Measurements from ENCODE around the gene LIPH. TPM values are rescaled to one million over a fixed set of nuclear protein-coding genes. Genes with fewer than 3 reads are reported as not detected.
A peak's percentile ranks its signal among the peaks of the same experiment; 100 is the strongest.
"Not testable (repeated sequence)": the region's sequence is repeated elsewhere in the genome, so short reads cannot be mapped to it uniquely, and the experiment has no call there.

Gene LIPH
- total RNA-seq, 1 donor from 2014 or later, result 0.07 TPM

DNA sequence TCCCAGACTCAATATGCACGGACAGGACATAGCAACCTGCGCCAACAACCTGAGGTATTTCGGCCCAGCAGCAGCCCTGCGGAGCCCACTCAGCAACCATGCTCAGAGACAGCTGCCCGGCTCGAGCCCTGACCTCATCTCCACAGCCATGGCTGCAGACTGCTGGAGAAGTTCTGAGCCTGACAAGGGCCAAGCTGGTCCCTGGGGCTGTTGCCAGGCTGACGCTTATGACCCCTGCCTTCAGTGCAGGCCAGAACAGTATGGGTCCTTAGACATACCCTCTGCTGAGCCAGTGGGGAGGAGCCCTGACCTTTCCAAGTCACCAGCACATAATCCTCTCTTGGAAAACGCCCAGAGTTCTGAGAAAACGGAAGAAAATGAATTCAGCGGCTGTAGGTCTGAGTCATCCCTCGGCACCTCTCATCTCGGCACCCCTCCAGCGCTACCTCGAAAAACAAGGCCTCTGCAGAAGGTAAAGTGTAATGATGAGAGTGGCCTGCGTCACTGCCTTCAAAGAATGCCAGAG, 79.0 kb downstream of the LIPH start:
- no peak for DNase-seq (ENCODE audit: low spot score in 2 of 2, unreplicated experiment in 2 of 2)
- Mint-ChIP-seq H3K27me3 (ENCODE audit: low read depth) (no peaks in the 10 kb centered on the region), H3K36me3 (peaks cover 40% of the 10 kb centered on the region), H3K4me3 (no peak overlapping the region), H3K4me1 (no peaks in the 10 kb centered on the region), H3K27ac (no peak overlapping the region), H3K9me3 (no peaks in the 10 kb centered on the region)
- TF ChIP-seq, protein P1, sequence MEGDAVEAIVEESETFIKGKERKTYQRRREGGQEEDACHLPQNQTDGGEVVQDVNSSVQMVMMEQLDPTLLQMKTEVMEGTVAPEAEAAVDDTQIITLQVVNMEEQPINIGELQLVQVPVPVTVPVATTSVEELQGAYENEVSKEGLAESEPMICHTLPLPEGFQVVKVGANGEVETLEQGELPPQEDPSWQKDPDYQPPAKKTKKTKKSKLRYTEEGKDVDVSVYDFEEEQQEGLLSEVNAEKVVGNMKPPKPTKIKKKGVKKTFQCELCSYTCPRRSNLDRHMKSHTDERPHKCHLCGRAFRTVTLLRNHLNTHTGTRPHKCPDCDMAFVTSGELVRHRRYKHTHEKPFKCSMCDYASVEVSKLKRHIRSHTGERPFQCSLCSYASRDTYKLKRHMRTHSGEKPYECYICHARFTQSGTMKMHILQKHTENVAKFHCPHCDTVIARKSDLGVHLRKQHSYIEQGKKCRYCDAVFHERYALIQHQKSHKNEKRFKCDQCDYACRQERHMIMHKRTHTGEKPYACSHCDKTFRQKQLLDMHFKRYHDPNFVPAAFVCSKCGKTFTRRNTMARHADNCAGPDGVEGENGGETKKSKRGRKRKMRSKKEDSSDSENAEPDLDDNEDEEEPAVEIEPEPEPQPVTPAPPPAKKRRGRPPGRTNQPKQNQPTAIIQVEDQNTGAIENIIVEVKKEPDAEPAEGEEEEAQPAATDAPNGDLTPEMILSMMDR (IDR thresholded peaks at IDR 0.05; ENCODE audit: unreplicated experiment), result no peak

DNA sequence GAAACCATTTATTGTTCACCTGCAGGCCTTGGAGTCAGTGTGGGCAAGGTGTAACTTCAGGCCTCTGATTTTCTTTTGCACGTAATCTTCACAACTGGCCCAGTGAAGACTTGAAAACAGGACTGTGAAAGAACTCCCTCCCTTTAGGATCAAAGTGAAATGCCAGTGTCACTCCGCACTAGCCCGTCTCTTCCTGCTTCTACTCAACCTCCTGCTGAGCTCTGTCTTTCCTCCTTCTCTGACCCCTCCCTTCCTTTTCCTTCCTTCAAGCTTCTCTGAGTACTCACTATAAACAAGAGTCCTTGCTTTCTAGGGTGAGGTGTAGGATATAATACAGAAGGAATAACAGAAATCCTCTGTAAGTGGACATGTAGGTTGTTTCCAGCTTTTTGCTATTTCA, 82.1 kb downstream of the LIPH start:
- Mint-ChIP-seq H3K9me3 (no peaks in the 10 kb centered on the region), H3K36me3 (peaks cover 53% of the 10 kb centered on the region), H3K27me3 (ENCODE audit: low read depth) (no peaks in the 10 kb centered on the region), H3K27ac (no peak overlapping the region), H3K4me1 (no peaks in the 10 kb centered on the region), H3K4me3 (no peak overlapping the region)
- TF ChIP-seq, protein P1 (IDR thresholded peaks at IDR 0.05; ENCODE audit: unreplicated experiment), result no peak
- no peak for DNase-seq (ENCODE audit: low spot score in 2 of 2, unreplicated experiment in 2 of 2)

DNA sequence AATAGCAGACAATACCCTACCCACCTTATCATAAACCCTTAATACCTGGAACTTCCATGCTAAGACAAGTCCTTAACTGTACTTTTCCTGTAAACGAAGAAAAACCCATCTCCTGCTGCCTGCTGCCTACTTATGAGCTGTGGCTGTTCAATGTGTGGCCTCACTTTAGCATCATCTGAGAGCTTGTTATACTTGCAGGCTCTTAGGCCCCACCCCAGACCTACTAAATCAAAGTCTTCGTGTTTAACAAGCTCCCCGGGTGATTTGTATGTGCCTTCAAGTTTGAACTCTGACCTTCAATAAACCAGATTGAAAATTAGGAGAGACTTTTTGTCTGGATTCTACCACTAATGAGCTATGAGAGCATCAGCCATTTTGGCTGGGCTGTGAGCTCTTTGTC, 82.8 kb downstream of the LIPH start:
- H3K4me3 Mint-ChIP-seq, result no peak overlapping the region
- H3K36me3 Mint-ChIP-seq, result peaks cover 54% of the 10 kb centered on the region
- H3K27ac Mint-ChIP-seq, result no peak overlapping the region
- H3K27me3 Mint-ChIP-seq (ENCODE audit: low read depth), result no peaks in the 10 kb centered on the region
- TF ChIP-seq, protein P1 (IDR thresholded peaks at IDR 0.05; ENCODE audit: unreplicated experiment), result no peak
- H3K9me3 Mint-ChIP-seq, result no peaks in the 10 kb centered on the region
- no peak for DNase-seq (ENCODE audit: low spot score in 2 of 2, unreplicated experiment in 2 of 2)
- no peaks in the 10 kb centered on the region for H3K4me1 Mint-ChIP-seq

DNA sequence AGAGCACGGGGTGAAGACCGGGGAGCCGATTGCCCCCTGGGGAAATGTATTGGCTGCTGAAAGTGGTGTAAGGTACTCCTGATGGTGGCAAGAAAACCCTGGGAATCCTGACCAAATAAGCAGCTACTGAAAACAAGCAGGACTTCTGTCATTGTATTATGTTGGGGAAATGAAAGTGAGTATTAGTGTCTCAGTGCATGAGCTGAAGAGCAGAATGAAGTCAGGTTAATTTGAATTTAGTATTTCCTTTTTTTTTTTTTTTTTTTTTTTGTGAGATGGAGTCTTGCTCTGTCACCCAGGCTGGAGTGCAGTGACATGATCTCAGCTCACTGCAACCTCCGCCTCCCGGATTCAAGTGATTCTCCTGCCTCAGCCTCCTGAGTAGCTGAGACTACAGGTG, 86.3 kb downstream of the LIPH start:
- not testable (repeated sequence) for H3K4me3 Mint-ChIP-seq; H3K27ac Mint-ChIP-seq; DNase-seq (ENCODE audit: low spot score in 2 of 2, unreplicated experiment in 2 of 2); H3K4me1 Mint-ChIP-seq; H3K9me3 Mint-ChIP-seq; H3K27me3 Mint-ChIP-seq (ENCODE audit: low read depth)
- H3K36me3 Mint-ChIP-seq, result peaks cover 51% of the 10 kb centered on the region

DNA sequence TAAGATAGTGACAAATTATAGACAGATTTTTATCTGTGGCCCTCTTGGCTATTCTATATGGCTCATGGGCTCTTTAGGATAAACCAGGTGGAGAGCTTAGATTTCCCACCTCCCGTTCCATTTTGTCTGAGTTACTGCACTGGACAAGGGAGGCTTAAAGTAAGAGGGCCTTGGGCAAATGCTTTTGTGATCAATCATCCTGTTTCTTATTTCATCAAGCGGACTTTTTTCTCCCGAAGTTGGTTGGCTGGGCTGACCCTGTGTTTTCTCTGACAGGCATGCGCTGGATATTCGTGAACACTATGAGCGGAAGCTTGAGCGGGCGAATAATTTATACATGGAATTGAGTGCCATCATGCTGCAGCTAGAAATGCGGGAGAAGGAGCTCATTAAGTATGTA, 86.9 kb downstream of the LIPH start:
- no peak for DNase-seq (ENCODE audit: low spot score in 2 of 2, unreplicated experiment in 2 of 2)
- no peak overlapping the region for H3K4me3 Mint-ChIP-seq
- H3K4me1 Mint-ChIP-seq, result no peaks in the 10 kb centered on the region
- TF ChIP-seq, protein P1 (IDR thresholded peaks at IDR 0.05; ENCODE audit: unreplicated experiment), result no peak
- H3K9me3 Mint-ChIP-seq, result no peaks in the 10 kb centered on the region
- no peaks in the 10 kb centered on the region for H3K27me3 Mint-ChIP-seq (ENCODE audit: low read depth)
- no peak overlapping the region for H3K27ac Mint-ChIP-seq
- H3K36me3 Mint-ChIP-seq, result peaks cover 50% of the 10 kb centered on the region

DNA sequence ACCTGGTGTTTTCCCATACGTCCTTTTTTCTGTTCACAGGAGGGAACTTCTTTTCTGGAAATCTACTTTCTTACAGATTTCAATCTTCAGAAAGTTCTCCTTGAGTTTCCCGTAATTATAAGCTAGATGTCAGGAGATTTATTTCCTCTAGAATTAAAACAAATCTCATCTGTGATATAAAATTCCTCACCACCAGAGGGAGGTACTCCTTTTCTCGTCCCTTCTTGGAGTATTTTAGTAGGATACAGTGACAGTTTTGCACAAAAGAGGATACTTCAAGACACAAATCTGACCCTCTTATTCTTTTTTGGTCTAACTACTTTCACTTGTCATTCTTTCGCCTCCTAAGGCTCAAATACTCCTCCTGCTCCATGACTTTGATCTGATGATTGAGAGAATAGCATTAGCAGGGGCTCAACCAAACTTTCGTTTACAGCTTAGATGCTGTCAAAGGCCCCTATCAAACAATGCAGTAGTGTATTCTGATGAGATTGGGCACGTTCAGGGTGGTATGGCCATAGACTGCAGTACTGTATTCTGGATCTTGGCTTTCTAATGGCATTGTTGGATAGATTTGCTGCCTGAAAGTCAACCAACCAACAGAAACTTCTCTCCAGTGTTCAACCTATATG, 91.6 kb downstream of the LIPH start:
- no peak overlapping the region for H3K27ac Mint-ChIP-seq
- no peak for DNase-seq (ENCODE audit: low spot score in 2 of 2, unreplicated experiment in 2 of 2)

More for the DNA sequence above, 91.6 kb downstream of the LIPH start:
- Mint-ChIP-seq H3K36me3 (peaks cover 39% of the 10 kb centered on the region), H3K9me3 (peaks cover 3% of the 10 kb centered on the region), H3K4me3 (no peak overlapping the region), H3K27me3 (ENCODE audit: low read depth) (no peaks in the 10 kb centered on the region), H3K4me1 (no peaks in the 10 kb centered on the region)
- TF ChIP-seq, protein P1 (IDR thresholded peaks at IDR 0.05; ENCODE audit: unreplicated experiment), result peak; percentile 43

Data from mesothelial cell of epicardium (in vitro differentiated cells).